Neural progenitor cell (in vitro differentiated cells): ENCODE results near the gene GABRR3.

Source experiments
- CTCF ChIP-seq: fragments of 200-600 bp; sonication (generic); IDR thresholded peaks from 2 replicates; pipeline ENCODE4 v1.5.1; 2017; ENCODE audit warnings: antibody characterized with exemption, mild to moderate bottlenecking
- EZH2 ChIP-seq: fragments of 200-600 bp; sonication (generic); IDR thresholded peaks from 2 replicates; pipeline ENCODE4 v1.6.1; 2017; ENCODE audit warnings: antibody characterized with exemption, mild to moderate bottlenecking, moderate library complexity
- EZH2phosphoT487 ChIP-seq: fragments of 200-600 bp; sonication (generic); IDR thresholded peaks from 2 replicates; pipeline ENCODE4 v1.6.1; 2017; ENCODE audit warnings: antibody characterized with exemption

GRCh38 chr3:98034486-98034885 is 629 bp downstream of the GABRR3 start:
- TF ChIP-seq CTCF (no peak), EZH2 (no peak), EZH2phosphoT487 (no peak)
